Limb (tissue), 2 donors: ENCODE data around the gene ARHGDIG.

Experiments used
- DNase-seq, 2 donors: peaks; one replicate each; pipeline ENCODE4 v3.0.0-alpha.2; 2016; ENCODE audit errors: extremely low spot score in 2 of 2

The ARHGDIG gene

DNA sequence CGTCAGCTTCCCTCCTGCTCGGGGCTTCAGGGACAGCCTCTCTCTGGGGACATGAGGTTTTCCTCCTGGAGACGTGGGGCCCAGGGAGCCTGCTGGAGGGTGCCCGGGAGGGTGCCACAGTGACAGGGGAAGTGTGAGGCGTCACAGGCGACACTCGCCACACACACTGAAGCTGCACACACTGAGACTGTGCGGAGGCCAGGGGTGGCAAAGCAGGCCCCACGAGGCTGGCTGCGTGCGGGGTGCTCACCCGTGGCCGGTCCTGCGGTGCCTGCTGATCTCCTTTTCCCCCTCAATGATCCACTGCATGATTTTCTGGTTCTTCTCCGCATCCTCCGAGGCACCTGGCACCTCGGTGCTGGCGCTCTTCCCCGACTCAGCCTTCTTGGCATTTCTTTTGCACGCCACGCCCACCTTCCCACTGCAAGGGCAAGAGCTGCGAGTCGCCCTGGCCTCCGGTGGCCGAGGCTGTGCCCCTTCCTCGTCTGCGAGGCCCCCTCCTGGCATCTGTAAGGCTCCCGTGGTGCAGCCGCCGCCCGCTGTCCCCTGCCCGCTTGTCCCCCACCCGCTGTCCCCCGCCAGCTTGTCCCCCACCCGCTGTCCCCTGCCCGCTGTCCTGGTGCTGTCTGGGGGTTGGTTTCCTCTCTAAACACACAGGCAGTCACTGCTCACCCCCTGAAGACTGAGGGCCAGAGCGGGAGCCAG is 16.6 kb downstream of the ARHGDIG start:
- no peak for DNase-seq

DNA sequence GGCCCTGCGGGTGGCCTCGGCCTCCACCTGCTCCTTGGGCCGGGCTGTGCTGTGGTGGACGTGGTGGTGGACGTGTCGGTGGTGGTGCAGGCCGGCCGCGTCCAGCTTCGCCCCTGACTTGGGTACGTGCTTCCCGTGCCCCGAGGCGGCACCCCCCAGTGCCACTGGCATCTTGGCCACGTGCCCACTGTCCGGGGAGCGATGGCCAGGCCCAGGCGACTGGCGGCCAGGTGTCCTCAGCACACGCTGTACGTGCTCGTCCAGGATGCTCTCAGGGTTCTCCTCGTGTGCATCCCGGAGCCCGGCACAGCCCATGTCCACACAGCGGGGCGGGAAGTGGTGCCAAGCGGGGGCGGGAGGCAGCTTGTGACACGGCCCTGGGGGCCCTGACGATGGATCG is 17.4 kb downstream of the ARHGDIG start:
- DNase-seq = no peak

DNA sequence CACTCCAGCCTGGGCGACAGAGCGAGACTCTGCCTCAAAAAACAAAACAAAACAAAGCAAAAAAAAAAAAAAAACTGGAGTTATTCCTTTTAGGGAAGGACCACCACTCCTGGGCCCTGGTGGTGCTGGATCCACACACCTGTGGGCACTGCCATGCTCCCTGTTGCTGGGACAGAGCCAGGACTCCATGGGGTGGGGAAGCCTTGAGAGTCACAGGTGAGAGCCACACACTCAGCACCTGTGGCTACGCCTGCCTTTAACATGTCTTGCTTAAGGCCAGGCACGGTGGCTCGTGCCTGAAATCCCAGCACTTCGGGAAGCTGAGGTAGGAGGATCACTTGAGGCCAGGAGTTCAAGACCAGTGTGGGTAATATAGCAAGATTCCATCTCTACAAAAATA is 20.8 kb downstream of the ARHGDIG start:
- DNase-seq = no peak

DNA sequence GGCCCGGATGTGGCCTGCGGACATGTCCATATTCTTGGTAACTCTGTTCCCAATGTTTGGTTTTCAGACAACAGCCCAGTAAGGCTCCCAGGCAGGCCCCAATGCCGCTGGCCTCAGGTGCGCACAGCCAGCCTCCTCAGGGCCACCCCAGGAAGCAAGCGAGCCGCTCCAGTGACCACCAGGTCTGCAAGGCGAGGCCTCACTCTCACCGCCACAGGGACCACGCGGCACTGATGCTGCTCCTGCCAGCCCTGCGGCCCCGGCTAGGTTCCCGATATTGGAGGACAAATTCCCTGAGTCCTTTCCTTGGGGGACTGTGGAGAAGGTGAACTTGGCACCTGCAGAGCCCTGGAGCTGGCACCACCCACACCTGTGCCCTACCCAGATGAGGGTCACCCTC is 21.6 kb downstream of the ARHGDIG start:
- DNase-seq = no peak

DNA sequence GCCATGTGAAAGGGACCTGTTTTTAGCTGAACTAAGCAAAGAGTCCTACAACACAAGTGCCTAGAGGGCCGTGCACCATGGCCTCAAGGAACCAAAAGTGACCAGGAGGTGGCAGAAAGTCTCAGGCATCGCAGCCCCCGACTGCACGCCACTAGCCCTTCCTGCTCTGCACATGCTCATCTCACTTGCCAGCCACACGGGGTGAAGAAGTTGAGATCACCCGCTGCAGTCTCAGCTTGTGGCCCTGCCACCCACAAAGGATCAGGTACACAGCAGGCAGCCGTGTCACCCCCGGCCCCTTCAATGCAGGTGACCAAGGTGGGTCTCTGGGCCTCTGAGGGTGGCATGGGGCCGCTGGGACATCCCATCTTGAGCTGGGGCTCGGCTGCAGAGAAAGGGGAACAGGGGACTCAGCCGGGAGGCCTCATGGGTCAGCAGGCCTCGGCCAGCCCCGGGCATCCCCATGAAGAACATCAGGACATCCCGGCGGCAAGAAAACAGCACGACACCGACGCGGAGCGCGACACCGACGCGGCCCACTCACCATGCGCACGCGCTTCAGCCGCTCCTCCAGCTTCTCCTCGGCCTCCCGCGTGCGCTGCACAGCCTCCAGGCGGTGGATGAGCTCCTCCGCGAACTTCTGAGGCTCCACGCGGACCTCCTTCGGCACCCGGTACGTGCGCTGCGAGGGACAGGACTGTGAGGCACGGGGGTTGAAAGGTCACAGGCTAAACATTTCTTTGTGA is 23.5 kb downstream of the ARHGDIG start:
- DNase-seq = no peak

DNA sequence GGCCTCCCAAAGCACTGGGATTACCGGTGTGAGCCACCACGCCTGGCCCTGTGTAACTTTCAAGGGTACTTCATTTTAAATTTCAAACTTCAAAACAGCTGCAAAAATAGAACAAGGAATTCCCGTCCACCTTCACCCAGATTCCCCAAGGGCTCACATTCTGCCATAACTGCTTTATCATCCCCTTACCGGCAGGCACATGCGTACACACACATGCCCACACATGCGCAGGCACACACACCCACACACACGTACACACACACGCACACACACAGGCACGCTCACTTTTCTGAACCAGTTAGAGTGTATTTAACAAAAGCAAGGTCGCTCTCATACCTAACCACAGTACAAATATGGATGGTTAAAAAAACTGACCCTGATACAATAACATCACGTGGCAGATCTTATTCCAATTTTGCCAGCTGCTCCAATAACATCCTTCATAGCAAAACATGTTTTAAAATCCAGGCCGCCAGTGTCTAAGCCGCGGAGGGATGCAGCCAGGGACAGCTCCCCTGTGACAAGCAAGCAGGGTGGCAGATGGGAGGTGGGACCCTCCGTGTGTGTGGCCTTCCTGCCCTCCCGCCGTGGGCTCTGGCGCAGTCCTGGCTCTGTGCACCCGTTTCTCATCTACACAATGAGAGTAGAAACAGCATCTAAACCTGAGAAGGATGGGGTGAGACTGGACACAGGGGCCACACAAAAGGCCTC is 25.7 kb downstream of the ARHGDIG start:
- no peak for DNase-seq

DNA sequence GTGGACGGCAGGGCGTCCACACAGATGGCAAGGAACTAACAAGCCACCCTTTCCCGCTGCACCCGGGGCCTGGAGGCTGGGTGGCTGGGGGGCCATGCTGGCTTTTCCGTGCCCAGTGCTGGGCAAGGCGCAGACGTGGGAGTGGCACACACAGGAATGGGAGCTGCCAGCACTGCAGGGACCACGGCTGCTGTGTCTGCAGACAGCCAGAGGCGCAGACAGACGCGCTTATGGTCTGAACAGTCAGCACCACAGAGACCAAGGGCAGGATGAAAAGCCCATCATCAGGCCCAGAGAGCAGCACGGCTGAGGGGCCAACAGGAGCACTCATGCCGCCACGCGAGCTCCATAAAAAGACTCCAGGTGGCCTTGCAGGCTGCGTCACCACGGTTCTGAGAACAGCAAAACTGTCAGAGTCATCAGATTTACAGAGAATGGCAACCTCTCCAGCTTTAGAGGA is 26.6 kb downstream of the ARHGDIG start:
- DNase-seq = no peak

DNA sequence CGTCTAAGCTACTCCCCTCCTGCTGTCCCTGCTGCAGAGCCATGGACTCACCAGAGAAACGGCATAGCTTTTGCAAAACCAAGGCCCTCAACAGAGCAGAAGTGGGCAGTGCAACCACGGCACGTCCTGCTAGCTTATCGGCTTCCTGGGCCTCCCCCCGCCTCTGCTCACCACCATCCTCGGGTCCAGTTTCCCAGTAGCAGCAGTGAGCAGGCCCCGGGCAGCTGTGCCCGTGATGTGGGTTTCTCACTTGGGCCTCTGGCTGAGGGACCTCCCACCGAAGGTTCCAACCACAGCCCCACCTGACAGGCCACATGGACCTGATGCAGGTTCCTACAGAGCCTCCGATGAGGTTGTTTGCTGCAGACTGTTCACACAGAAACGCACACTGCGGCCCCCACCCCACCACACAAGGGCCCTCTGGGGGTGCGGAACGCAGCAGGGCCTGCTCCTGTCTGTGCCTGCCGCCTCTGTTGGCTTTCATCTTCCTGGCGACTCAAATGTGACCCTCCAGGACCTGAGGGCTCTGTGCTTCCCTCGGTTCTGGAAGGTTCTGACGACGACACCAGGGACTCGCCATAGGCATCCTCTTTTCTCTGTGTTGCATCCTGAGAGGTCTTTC is 27.4 kb downstream of the ARHGDIG start:
- no peak for DNase-seq

DNA sequence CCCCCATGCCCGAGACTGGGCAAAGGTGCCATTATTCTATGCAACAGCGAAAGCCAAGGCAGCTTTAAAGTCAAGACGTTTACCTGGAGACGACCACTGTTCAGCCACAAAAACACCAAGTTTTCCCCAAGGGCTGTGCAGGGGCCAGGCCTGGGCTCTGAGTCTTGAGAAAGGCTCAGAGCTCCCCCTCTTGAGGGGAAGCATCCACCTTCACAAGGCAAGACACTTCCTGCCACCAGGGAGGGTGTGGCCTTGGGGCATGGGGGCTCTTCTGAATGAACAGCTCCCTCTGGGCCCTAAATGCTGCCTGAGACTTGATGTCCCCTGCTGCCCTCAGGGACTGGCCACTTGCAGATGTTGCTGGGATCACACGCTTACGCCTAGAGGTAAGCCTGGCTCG is 29.1 kb downstream of the ARHGDIG start:
- DNase-seq = no peak

DNA sequence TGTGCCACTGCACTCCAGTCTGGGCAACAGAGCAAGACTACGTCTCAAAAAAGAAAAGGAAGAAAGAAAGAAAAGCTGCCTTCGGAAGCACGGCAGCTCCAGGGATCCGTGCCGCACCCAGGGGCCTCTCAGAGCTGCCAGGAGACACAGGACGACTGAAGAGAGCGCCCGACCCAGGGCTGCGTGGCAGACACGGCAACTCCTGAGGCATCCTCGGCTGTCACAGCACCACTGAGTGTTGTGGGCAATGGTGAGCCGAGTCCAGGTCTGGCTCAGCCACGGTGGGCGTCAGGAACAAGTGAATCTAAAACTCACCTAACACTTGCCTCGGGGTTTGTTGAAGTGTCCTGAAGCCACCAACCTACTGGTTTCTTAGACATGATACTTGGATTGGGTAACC is 31.3 kb downstream of the ARHGDIG start:
- DNase-seq = no peak

DNA sequence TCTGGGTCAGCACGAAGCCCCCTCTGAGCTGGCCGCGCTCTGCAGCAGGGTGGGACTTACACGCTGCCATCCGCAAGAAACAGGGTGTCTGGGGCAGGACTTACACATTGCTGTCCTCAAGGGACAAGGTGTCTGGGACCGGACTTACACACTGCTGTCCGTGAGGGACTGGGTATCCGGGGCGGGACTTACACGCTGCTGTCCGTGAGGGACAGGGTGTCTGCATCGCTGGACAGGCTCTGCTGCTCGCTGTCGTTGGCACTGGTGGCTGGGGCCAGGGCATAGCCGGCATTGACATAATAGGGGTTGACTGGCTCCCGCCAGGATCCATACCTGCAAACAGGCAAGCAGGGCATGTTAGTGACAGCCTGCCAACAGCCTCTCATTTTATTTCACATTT is 34.0 kb downstream of the ARHGDIG start:
- no peak for DNase-seq

DNA sequence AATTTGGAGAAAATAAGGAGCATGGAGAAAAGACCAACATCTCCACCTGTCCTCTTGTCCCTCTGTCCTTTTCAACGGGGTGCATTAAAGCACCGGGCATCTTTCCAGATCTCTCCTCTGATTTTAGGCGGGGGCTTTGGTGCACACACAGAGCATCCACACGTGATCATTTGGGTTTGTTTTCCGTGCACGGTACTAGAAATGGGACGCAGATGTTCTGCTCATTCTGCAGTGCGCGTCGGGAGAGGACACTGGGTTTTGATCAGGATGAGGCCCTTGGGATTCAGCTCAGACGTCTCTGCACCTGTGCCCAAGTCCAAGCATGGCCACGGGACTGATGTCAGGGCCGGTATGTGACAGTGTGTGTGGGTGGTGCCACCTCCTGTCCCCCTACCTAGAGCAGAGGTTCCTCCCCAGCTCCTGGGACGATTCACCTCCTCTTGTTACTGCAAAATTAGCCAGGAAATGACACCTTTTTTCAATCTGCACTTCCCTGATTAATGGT is 34.5 kb downstream of the ARHGDIG start:
- no peak for DNase-seq

DNA sequence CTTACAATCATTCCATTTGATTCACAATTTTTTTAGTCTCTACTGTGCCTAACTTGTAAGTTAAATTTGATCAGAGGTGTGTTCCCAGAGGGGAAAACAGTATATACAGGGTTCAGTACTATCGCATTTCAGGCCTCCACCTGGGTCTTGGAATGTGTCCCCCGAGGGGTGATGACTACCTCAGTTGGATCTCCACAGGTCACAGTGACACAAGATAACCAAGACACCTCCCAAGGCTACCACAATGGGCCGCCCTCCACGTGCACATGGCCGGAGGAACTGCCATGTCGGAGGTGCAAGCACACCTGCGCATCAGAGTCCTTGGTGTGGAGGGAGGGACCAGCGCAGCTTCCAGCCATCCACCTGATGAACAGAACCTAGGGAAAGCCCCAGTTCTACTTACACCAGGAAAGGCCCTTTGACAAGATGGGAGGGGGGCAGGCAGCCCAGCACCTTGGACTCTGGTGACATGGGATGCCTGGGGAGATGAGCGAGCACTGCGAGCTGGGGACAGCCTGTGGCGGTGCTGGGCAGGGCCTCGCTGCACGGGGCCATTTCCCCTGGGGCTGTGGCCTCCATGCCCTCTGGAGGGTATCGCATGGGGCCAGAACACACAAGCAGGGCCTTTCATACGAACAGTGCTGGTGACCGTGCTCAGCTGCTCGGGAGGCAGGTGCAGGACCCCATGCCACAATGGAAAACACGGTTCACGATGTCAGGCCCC is 36.5 kb downstream of the ARHGDIG start:
- DNase-seq = no peak

DNA sequence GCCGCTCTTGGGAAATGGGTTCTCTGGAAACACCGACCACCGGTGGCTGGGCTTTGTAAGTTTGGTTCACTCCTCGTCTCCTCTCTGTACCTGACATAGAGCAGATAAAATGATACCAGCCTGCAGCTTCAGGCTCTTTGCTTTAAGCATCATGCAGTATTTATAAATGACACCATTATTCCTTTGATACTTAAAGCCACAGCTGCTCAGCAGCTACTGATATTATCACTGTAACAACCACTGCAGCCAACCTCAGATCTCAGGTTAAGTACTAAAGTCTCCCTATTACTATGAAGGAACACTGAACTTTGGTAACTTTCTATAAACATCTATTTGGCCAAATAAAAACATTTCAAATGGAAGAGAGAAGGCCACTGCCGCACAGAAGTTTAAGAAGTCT is 37.2 kb downstream of the ARHGDIG start:
- no peak for DNase-seq

DNA sequence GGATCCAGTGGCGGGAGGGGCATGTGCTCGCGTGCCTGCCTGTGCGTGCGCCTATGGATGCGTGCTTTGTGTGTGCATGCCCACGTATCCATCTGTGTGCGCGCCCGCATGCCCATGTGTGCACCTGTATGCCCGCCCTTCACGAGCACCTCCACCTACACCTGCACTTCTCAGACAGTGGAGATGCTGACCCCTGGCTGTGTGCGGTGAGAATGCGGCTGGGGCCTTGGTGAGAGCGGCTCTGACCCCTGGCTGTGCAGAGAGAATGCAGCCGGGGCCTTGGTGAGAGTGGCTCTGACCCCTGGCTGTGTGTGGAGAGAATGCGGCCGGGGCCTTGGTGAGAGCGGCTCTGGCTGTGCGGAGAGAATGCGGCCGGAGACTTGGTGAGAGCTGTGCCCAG is 38.2 kb downstream of the ARHGDIG start:
- DNase-seq = no peak

DNA sequence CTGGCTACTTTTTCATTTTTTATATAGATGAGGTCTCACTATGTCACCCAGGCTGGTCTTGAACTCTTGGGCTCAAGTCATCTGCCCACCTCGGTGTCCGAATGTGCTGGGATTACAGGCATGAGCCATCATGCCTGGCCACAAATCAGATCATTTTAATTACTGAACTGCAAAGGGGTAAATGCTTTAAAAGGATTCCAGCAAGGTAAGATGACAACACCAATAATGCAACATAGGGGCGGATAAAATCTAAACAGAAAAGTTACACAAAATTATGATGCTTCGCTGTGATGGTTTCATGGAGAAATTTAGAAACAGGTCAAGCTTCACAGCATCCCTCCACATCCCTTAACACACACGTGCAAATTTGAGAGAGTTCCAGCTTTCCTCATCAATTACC is 39.8 kb downstream of the ARHGDIG start:
- DNase-seq = no peak

DNA sequence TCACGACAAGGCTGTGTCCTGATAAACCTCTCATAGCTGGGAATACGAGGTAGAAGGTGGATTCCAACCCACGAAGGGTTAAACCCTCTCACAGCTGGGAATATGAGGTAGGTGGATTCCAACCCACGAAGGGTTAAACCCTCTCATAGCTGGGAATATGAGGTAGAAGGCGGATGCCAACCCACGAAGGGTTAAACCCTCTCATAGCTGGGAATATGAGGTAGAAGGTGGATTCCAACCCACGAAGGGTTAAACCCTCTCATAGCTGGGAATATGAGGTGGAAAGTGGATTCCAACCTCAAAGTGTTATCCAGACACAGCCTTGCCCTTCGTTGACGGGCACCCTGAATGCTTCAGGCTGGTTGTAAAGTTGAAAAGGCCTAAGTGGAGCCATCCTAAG is 41.1 kb downstream of the ARHGDIG start:
- no peak for DNase-seq

DNA sequence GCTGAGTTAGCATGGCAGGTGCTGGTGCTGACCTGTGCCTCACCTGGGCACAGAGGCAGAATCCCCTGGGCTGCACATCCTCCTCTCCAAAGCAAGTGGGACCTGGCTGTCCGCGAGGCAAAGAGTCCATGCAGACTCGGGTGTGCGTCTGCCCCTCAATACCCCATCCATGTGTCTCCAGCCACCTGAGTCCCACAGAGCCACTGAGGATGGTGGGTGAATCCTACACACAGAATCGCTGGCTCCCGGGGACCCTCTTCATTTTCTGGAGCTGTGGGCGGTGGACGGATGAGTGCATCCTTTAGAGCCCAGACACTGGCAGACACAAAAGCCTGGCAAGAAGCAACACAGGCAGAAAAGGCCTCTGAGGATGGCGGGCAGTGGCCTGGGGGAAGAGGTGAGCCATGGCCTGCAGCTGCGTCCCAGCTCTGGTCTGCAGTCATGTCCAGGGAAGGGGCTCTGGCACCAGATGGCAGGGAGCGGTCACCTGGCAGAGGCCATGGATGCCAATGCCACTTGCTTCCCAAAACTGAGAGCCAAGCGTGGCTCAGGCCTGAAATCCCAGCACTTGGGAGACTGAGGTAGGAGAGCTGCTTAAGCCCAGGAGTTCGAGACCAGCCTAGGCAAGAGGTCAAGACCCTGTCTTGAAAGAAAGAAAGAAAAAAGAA is 42.2 kb downstream of the ARHGDIG start:
- DNase-seq = no peak

DNA sequence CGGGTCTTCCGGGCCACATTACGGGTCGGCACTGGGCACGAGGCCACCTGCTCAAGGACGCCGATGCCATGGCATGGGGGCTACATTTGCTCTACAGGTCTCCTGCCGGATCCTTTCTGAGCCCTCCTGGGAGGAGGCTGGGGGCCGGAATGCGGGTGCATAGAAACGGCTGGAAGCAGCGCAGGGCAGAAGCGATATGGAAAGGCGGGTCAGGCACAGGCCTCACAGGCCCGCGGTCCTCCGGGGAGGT is 43.7 kb downstream of the ARHGDIG start:
- no peak for DNase-seq

DNA sequence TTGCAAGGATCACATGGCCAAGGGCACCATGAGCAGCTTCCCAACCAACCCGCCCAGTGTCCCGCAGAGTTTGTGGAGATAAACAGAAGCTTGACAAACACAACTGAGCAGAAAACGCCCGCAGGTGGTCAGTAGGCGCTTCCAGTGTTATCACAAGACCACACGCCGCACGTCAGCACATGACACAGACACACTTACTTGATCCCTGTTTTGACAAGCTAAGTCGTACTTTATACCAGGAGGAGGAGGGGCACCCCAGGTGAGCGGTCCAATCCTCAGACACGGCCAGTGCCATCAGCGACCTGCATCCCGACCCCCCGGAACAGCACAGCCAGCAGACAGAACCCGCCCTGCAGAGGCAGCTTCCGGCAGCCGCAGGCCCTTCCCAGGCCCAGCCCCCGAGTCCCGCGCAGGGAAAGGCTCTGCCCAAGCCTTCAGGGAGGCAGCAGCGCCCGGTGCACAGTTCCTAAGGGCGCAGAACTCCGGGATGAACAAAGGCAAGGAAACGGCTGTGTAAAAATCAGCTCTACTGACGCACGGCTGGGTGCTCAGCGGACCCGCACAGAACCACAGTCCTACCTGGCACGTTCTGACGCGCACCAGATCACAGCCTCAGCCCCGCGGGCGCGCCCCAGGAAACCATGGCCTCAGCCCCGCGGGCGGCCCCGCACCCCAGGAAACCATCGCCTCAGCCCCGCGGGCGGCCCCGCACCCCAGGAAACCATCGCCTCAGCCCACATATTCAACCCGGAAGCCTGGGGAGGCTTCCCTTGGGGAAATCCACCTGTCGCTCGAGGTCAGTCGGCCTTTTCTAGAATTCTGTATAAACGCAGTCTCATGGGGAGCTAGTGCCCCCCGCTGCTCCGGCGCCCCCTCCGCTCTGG is 44.3 kb downstream of the ARHGDIG start:
- DNase-seq = no peak
